ENCODE results near the gene AASS.

Gene AASS

DNA sequence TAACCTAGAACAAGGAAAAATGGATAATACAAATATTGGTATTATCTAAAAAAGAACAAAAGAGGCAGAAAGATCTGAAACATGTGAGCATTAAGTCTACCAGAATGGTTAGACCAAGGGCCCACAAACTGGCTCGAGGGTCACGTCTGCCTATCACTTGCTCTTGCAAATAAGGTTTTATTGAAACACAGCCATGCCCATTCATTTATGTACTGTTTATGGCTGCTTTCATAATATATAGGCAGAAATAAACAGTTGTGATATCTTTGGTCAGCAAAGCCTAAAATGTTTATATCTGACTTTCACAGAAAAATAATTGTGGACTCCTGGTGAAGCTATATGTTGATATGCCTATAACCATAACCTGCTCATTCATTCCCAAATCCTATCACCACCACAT is 71.8 kb downstream of the AASS start:
- Histone ChIP-seq H3K4me1 (ENCODE audit: control insufficient read depth, insufficient read depth, low read length) (peaks cover 11% of the 10 kb centered on the region), H3K27ac (ENCODE audit: low read depth, low read length) (no peak overlapping the region), H3K9me3 (ENCODE audit: control insufficient read depth, insufficient read depth, low read length) (no peaks in the 10 kb centered on the region), H3K27me3 (ENCODE audit: control insufficient read depth, insufficient read depth, low read length) (no peaks in the 10 kb centered on the region), H3K9ac (ENCODE audit: low read depth, low read length) (no peak overlapping the region), H3K36me3 (ENCODE audit: control insufficient read depth, insufficient read depth, low read length) (peaks cover 37% of the 10 kb centered on the region), H3K4me3 (ENCODE audit: low read depth, low read length) (no peak overlapping the region)

DNA sequence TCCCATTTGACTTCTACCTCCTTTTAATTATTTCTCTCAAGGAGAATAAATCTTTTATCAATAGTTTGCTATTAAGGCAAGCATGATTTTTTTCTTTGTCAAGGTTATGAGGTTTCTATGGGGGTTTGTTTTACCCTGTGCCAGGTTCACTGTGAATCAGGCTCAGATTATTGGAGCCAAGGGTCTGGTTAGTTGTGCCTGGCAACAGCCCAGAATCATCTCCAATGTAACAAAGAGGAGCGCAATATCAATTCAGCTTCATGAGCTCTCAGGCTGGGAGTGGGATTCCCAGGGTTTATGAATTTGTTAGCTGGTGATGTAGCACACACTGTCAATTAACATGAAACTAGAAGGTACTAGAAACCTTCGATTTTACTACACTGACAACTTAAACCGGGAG is 73.2 kb downstream of the AASS start:
- H3K9me3 ChIP-seq (ENCODE audit: control insufficient read depth, insufficient read depth, low read length), result no peaks in the 10 kb centered on the region
- H3K4me1 ChIP-seq (ENCODE audit: control insufficient read depth, insufficient read depth, low read length), result no peaks in the 10 kb centered on the region
- H3K27me3 ChIP-seq (ENCODE audit: control insufficient read depth, insufficient read depth, low read length), result no peaks in the 10 kb centered on the region
- H3K9ac ChIP-seq (ENCODE audit: low read depth, low read length), result no peak overlapping the region
- H3K36me3 ChIP-seq (ENCODE audit: control insufficient read depth, insufficient read depth, low read length), result peaks cover 23% of the 10 kb centered on the region
- no peak overlapping the region for H3K4me3 ChIP-seq (ENCODE audit: low read depth, low read length)
- H3K27ac ChIP-seq (ENCODE audit: low read depth, low read length), result no peak overlapping the region

DNA sequence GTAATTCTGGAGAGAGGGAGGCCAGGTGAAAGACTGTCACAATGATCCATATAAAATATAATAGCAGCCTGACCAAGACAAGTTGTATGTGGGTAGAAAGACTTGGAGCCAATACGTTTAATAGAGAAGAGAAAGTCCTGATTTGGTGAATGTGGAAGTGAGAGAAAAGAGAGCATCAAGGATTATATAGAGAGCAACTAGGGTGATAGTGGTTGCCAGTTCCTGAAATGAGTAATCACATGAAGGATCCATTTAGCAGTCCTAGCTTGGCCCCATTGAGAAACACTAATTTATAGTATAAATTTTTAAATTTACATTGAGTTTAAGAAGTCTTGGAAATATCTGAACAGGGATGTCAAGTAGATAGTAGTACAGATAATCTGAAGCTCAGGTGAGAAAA is 74.0 kb downstream of the AASS start:
- Histone ChIP-seq H3K27ac (ENCODE audit: low read depth, low read length) (no peak overlapping the region), H3K9ac (ENCODE audit: low read depth, low read length) (no peak overlapping the region), H3K36me3 (ENCODE audit: control insufficient read depth, insufficient read depth, low read length) (peaks cover 15% of the 10 kb centered on the region), H3K9me3 (ENCODE audit: control insufficient read depth, insufficient read depth, low read length) (no peaks in the 10 kb centered on the region), H3K4me3 (ENCODE audit: low read depth, low read length) (no peak overlapping the region), H3K4me1 (ENCODE audit: control insufficient read depth, insufficient read depth, low read length) (no peaks in the 10 kb centered on the region), H3K27me3 (ENCODE audit: control insufficient read depth, insufficient read depth, low read length) (no peaks in the 10 kb centered on the region)

DNA sequence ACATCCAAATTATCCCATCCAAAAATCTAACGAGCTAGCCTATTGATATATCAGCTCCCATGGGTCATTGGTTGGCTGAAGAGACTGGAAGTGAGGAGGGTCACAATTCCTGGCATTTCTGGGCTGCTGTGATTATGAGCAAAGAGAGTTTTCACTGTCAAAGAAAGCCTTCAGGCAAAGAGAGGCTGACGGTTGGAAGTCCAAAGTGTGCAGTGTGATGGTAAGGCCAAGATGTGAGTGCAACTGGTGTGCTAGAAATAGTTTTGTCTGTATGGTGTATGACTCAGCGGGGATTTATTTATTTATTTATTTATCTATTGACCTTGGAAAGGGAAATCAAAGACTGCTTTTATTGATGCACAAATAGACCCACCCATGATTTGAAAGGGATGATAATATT is 75.0 kb downstream of the AASS start:
- Histone ChIP-seq H3K9ac (ENCODE audit: low read depth, low read length) (no peak overlapping the region), H3K4me3 (ENCODE audit: low read depth, low read length) (no peak overlapping the region), H3K36me3 (ENCODE audit: control insufficient read depth, insufficient read depth, low read length) (peaks cover 7% of the 10 kb centered on the region), H3K27me3 (ENCODE audit: control insufficient read depth, insufficient read depth, low read length) (no peaks in the 10 kb centered on the region), H3K4me1 (ENCODE audit: control insufficient read depth, insufficient read depth, low read length) (no peaks in the 10 kb centered on the region), H3K27ac (ENCODE audit: low read depth, low read length) (no peak overlapping the region), H3K9me3 (ENCODE audit: control insufficient read depth, insufficient read depth, low read length) (no peaks in the 10 kb centered on the region)

DNA sequence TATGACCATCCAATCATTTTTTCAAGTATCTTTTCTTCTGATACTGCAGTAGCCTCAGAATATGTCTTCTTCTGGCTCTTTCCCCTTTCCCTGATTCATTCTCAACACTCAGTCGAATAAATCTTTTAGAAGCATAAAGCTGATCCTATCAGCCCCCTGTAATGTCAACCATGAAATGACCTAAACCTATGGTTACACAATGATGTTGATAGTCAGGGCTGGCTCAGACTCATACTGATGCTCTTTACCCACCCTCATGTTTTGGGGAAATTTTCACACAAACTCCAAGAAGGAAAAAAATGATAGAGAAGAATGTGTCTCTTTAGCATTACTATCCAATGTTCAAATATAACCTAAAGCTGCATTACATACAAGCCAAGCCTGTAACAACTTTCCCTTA is 76.0 kb downstream of the AASS start:
- no peaks in the 10 kb centered on the region for H3K27me3 ChIP-seq (ENCODE audit: control insufficient read depth, insufficient read depth, low read length)
- no peaks in the 10 kb centered on the region for H3K4me1 ChIP-seq (ENCODE audit: control insufficient read depth, insufficient read depth, low read length)
- no peak overlapping the region for H3K27ac ChIP-seq (ENCODE audit: low read depth, low read length)
- H3K4me3 ChIP-seq (ENCODE audit: low read depth, low read length), result no peak overlapping the region
- no peak overlapping the region for H3K9ac ChIP-seq (ENCODE audit: low read depth, low read length)
- H3K36me3 ChIP-seq (ENCODE audit: control insufficient read depth, insufficient read depth, low read length), result peaks cover 11% of the 10 kb centered on the region
- H3K9me3 ChIP-seq (ENCODE audit: control insufficient read depth, insufficient read depth, low read length), result no peaks in the 10 kb centered on the region

DNA sequence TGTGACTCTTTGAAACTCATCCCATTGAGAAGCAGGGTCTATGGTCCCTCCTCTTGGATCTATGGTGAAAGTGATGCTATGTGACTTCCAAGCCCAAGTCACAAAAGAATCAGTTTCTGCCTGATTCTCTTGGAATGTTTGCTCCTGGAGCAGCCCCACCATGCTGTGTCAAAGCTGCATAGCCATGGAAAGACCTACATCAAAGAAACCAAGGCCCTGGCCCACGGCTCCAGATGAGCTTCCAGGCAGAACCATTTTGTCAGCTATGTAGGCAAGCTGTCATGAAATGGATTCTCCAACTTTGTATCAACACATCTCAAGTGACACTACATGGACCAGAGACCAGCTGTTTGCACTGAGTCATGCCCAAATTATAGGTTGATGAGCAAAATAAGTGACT is 77.0 kb downstream of the AASS start:
- H3K9ac ChIP-seq (ENCODE audit: low read depth, low read length), result no peak overlapping the region
- no peaks in the 10 kb centered on the region for H3K27me3 ChIP-seq (ENCODE audit: control insufficient read depth, insufficient read depth, low read length)
- no peaks in the 10 kb centered on the region for H3K9me3 ChIP-seq (ENCODE audit: control insufficient read depth, insufficient read depth, low read length)
- peaks cover 20% of the 10 kb centered on the region for H3K36me3 ChIP-seq (ENCODE audit: control insufficient read depth, insufficient read depth, low read length)
- H3K4me1 ChIP-seq (ENCODE audit: control insufficient read depth, insufficient read depth, low read length), result no peaks in the 10 kb centered on the region
- no peak overlapping the region for H3K27ac ChIP-seq (ENCODE audit: low read depth, low read length)
- no peak overlapping the region for H3K4me3 ChIP-seq (ENCODE audit: low read depth, low read length)

DNA sequence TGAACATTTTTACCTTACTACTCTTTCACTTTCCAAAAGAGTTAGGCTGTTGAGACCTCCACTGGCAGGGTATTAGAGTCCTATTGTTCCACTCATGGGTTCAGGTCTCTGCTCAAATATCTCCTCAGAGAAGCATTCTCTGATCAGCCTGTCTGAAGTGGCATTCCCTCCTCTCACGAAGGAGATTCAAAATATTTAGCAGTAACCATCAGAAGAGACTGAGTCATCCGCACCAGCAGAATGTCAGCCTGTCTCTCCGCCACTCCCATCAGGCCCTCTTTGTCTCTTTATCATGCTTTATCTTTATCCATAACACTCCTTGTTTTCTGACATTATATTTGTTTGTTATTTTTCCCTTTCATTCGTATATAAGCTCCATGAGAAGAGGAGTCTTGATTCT is 79.1 kb downstream of the AASS start:
- Histone ChIP-seq H3K27me3 (ENCODE audit: control insufficient read depth, insufficient read depth, low read length) (no peaks in the 10 kb centered on the region), H3K36me3 (ENCODE audit: control insufficient read depth, insufficient read depth, low read length) (peaks cover 40% of the 10 kb centered on the region), H3K9me3 (ENCODE audit: control insufficient read depth, insufficient read depth, low read length) (no peaks in the 10 kb centered on the region), H3K9ac (ENCODE audit: low read depth, low read length) (no peak overlapping the region), H3K4me3 (ENCODE audit: low read depth, low read length) (no peak overlapping the region), H3K27ac (ENCODE audit: low read depth, low read length) (no peak overlapping the region), H3K4me1 (ENCODE audit: control insufficient read depth, insufficient read depth, low read length) (no peaks in the 10 kb centered on the region; the same call in 1 of the 2 replicates)

DNA sequence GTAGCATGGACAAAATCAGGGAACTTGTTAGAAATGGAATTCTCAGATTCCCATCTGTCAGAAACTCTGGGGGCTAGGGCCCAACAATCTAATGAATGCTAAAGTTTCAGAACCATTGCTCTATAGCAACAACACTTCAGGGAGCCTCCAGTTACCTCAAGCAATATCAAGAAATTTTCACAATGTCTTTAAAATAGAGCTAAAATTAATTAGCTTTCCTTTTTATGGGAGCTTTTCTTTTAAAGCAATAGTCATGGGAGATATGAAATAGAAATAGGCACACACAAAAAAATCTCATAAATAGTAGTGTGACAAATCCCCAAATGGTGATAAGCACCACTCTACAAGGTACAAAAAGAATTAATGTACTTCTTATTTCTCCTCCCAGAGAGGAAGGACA is 80.9 kb downstream of the AASS start:
- H3K9ac ChIP-seq (ENCODE audit: low read depth, low read length), result no peak overlapping the region
- H3K4me1 ChIP-seq (ENCODE audit: control insufficient read depth, insufficient read depth, low read length), result peaks cover 6% of the 10 kb centered on the region

DNA sequence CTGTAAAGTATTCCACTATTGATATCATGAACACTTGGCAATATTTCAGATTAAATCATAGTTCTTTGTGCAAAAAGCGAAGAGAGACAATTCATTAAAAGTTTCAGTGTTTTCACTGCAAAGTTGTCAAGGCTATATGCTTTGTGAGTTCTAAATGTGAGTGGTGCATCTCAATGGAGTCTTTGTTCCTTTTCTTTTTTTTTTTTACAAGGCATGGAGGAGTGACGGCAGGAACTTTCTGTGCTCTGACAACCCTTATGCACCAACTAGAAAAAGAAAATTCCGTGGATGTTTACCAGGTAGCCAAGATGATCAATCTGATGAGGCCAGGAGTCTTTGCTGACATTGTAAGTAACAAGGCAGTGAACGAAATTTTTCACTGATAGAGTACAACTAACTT is 84.5 kb downstream of the AASS start:
- Histone ChIP-seq H3K4me3 (ENCODE audit: low read depth, low read length) (no peak overlapping the region), H3K9ac (ENCODE audit: low read depth, low read length) (no peak overlapping the region), H3K9me3 (ENCODE audit: control insufficient read depth, insufficient read depth, low read length) (no peaks in the 10 kb centered on the region), H3K36me3 (ENCODE audit: control insufficient read depth, insufficient read depth, low read length) (peaks cover 86% of the 10 kb centered on the region), H3K27me3 (ENCODE audit: control insufficient read depth, insufficient read depth, low read length) (no peaks in the 10 kb centered on the region), H3K4me1 (ENCODE audit: control insufficient read depth, insufficient read depth, low read length) (peaks cover 12% of the 10 kb centered on the region), H3K27ac (ENCODE audit: low read depth, low read length) (no peak overlapping the region)

More for the DNA sequence above, 80.9 kb downstream of the AASS start:
- Histone ChIP-seq H3K27ac (ENCODE audit: low read depth, low read length) (no peak overlapping the region), H3K4me3 (ENCODE audit: low read depth, low read length) (no peak overlapping the region), H3K36me3 (ENCODE audit: control insufficient read depth, insufficient read depth, low read length) (peaks cover 58% of the 10 kb centered on the region), H3K27me3 (ENCODE audit: control insufficient read depth, insufficient read depth, low read length) (no peaks in the 10 kb centered on the region), H3K9me3 (ENCODE audit: control insufficient read depth, insufficient read depth, low read length) (no peaks in the 10 kb centered on the region)

DNA sequence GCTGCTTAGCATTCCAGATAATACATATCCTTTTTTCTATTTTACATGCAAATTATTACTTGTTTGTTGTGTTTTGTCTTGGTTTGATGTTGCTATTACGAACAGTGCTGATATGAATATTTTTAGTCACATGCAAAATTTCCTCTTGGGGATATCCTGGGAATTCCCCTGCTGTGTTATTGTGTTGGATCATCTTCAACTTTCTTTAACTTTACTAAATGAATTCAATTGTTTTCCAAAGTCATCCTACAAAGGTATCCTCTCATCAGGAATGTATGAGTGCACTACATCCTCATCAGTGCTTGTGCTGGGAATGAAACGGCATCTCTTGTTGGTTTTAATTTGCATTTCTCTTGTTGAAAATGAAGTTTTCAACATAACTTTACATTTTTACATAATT is 87.1 kb downstream of the AASS start:
- H3K9ac ChIP-seq (ENCODE audit: low read depth, low read length), result no peak overlapping the region
- H3K27me3 ChIP-seq (ENCODE audit: control insufficient read depth, insufficient read depth, low read length), result no peaks in the 10 kb centered on the region
- peaks cover 91% of the 10 kb centered on the region for H3K36me3 ChIP-seq (ENCODE audit: control insufficient read depth, insufficient read depth, low read length)
- H3K4me1 ChIP-seq (ENCODE audit: control insufficient read depth, insufficient read depth, low read length), result peaks cover 12% of the 10 kb centered on the region
- H3K4me3 ChIP-seq (ENCODE audit: low read depth, low read length), result no peak overlapping the region
- no peak overlapping the region for H3K27ac ChIP-seq (ENCODE audit: low read depth, low read length)
- H3K9me3 ChIP-seq (ENCODE audit: control insufficient read depth, insufficient read depth, low read length), result no peaks in the 10 kb centered on the region

DNA sequence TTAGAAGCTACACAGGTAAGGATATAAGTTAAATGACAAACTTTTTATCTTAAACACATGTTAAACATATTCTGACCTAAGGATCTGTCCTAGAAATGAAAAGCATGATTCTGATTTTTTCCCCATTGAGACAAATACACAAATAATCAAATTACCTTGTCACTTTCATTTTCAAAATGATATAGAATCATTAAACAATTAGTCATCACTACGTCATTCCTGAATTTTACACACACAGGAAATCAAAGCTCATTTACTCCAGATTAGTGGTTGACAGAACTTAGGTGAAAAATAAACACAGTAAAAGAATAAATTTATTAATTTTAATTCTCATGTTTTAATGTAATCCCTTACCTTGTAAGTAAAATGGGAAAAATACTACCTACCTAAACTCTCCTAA is 89.0 kb downstream of the AASS start:
- Histone ChIP-seq H3K27ac (ENCODE audit: low read depth, low read length) (no peak overlapping the region), H3K4me3 (ENCODE audit: low read depth, low read length) (no peak overlapping the region), H3K9me3 (ENCODE audit: control insufficient read depth, insufficient read depth, low read length) (no peaks in the 10 kb centered on the region), H3K36me3 (ENCODE audit: control insufficient read depth, insufficient read depth, low read length) (peaks cover 88% of the 10 kb centered on the region), H3K4me1 (ENCODE audit: control insufficient read depth, insufficient read depth, low read length) (peaks cover 12% of the 10 kb centered on the region), H3K27me3 (ENCODE audit: control insufficient read depth, insufficient read depth, low read length) (no peaks in the 10 kb centered on the region), H3K9ac (ENCODE audit: low read depth, low read length) (no peak overlapping the region)

DNA sequence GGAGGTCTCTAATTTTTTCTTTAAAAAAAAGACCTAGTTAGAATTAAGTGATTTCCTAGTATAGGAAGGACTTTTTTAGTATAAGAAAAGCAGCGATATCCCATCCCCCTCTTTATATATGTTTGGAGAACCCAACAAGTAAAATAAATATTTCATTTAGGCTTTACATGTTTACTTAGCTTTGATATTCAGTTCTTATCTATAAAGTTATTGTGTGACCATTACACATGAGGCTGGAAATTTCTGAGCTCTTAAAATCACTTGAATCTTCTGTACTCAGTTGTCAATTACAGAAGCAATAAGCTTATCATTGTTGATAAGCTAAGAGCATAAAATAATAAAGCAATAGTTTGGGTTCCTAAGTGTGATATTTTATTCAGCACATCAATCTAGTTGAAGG is 89.7 kb downstream of the AASS start:
- Histone ChIP-seq H3K27me3 (ENCODE audit: control insufficient read depth, insufficient read depth, low read length) (no peaks in the 10 kb centered on the region), H3K4me1 (ENCODE audit: control insufficient read depth, insufficient read depth, low read length) (peaks cover 7% of the 10 kb centered on the region), H3K9me3 (ENCODE audit: control insufficient read depth, insufficient read depth, low read length) (no peaks in the 10 kb centered on the region), H3K36me3 (ENCODE audit: control insufficient read depth, insufficient read depth, low read length) (peaks cover 88% of the 10 kb centered on the region), H3K27ac (ENCODE audit: low read depth, low read length) (no peak overlapping the region), H3K4me3 (ENCODE audit: low read depth, low read length) (no peak overlapping the region), H3K9ac (ENCODE audit: low read depth, low read length) (no peak overlapping the region)

Measured in HUES48 (cell line).